Endothelial cell of hepatic sinusoid (primary cell): ENCODE results near the gene ADORA1.

Experiments
- in situ Hi-C: cut with HindIII; loops from 2 replicates; pipeline ENCODE4 v1.10.0; 2017; ENCODE audit warnings: low sequenced_read_pairs

The ADORA1 gene

GRCh38 chr1:203120325-203121153, 7.0 kb upstream of the ADORA1 start:
- in situ Hi-C loops = loop anchor here (5.0 kb wide), 1 partner anchor 42 kb away; no protein-coding TSS in a partner anchor

DNA sequence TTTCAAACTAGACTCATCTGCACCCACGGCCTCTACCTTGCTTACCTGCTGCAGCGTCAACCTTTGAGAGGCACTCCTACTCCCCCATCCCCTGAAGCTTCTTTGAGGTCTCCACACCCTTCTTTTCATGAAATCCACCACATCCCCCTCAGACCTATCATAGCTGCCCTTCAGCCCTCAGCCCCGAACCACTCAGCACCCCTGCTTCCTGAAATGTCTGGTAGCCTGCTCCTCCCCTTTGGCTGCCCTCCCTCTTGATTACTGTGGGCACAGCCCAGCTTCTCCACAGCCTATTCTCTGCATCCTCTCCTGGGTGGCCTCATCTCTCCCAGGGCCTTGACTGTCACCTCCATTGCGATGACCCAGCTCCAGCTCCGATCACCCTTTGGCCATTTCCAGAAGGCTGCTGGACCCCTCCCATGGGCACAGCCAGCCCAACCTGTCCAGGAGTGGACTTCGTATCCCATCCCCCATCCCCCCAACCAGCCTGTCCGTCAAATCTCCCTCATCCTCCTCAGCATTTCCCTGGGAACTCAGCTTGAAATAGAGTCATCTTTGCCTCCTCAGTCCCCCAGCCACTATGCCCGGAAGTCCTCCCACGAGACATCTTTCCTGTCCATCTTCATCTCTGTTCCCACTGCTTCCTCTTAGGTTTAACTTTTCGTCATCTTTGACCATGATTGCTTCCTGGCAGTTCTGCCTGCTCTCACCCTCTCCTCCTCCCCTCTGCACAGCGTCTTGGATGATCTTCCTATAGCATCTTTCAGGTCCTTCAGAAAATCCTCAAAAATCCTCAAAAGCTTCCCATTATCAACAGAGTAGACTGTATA, 6.1 kb upstream of the ADORA1 start:
- in situ Hi-C loops = loop anchor here (5.0 kb wide), 1 partner anchor 41 kb away; no protein-coding TSS in a partner anchor

DNA sequence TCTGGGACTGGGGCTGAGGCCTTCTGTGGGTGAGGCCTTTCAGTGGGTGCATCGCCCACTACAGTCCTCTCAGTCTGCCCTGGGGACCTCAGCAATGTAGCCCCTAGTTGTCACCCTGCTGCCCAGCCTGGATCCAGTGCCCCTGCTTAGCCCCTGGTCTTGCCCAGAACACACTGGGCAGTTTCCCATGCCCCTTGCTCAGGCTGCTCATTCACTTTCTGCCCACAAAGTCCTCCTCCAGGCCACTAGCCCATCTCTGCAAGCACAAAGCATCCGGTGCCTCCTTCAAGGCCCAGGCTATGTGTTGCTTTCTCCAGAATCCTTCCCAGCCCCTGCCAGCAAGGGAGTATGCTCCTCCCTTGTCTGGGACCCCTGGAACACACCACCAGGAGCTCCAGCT, 5.4 kb upstream of the ADORA1 start:
- in situ Hi-C loops = loop anchor here (5.0 kb wide), 1 partner anchor 40 kb away; no protein-coding TSS in a partner anchor

GRCh38 chr1:203124011-203124410, 3.5 kb upstream of the ADORA1 start:
- in situ Hi-C loops = loop anchor here (5.0 kb wide), 1 partner anchor 38 kb away; no protein-coding TSS in a partner anchor

GRCh38 chr1:203124546-203125317, 2.8 kb upstream of the ADORA1 start:
- in situ Hi-C loops = loop anchor here (5.0 kb wide), 1 partner anchor 38 kb away; no protein-coding TSS in a partner anchor

DNA sequence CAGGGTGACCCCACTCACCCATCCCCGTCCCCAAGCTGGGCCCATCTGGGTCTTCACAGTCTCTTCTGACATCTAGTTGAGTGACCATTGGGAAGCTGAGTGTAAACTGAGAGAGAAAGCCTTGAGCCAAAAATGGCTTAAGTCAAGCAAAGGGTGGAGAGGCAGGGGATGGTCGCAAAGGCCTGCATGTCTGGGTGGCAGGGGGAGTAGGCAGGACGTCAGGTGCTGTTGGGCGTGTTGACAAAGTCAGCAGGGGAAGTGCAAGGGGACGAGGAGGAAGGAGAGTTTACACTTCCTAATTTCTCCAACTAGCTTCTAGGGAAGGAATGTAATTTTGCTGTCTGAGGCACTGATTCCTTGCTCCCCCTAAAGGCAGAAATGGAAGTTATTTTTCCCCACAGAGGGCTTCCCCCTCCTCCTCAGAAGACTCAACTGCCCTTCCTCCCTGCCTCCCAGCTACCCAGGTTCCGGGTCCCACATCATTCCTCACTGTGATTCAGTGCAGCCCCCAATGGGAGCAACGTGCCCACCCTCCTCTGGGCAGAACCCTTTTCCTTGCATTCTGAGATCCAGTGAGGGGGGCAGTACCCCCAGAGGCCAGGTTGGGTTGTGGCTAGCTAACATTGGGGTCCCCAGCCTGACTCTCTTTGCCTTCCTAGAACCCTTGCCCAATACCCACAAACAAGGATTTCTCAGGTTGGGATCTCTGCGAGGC, 1.2 kb upstream of the ADORA1 start:
- in situ Hi-C loops = no loop called here

GRCh38 chr1:203126866-203127665, 460 bp upstream of the ADORA1 start:
- in situ Hi-C loops = no loop called here

DNA sequence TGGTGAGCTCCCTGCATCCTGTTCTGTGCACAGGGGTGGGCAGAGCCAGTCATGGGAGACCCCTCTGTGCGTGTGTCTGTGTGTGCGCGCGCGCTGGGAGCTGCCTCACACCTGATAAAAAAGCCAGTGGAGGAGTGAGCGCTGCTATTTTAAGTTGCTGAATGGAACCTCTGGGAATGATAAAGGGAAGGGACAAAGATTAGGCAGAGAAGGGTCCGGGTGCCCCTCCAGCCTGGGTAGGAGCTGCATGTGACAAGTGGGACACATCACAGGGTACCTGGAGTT, 847 bp downstream of the ADORA1 start:
- in situ Hi-C loops = no loop called here

DNA sequence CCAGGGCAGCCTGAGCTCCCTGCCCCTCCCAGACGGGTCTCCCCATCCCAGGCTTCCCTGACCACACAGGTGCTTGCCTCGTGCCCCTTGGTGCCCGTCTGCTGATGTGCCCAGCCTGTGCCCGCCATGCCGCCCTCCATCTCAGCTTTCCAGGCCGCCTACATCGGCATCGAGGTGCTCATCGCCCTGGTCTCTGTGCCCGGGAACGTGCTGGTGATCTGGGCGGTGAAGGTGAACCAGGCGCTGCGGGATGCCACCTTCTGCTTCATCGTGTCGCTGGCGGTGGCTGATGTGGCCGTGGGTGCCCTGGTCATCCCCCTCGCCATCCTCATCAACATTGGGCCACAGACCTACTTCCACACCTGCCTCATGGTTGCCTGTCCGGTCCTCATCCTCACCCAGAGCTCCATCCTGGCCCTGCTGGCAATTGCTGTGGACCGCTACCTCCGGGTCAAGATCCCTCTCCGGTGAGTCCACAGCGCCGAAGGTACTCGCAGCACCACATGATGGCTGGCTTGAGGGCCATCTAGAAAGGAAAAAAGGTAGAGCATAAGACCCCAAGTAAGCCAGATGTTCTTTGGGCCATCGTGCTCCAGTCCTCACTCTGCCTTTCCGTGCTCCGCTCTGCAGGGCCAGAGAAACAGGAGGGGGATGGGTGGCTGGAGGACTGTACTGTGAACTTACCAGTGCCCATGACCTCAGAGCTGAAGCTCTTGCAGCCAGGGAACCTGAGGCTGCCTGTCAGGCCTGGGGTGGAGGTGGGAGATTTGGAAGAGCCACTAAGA, 1.4 kb downstream of the ADORA1 start:
- in situ Hi-C loops = no loop called here

GRCh38 chr1:203129501-203130231, 2.1 kb downstream of the ADORA1 start:
- in situ Hi-C loops = no loop called here

GRCh38 chr1:203130358-203130985, 2.9 kb downstream of the ADORA1 start:
- in situ Hi-C loops = no loop called here

DNA sequence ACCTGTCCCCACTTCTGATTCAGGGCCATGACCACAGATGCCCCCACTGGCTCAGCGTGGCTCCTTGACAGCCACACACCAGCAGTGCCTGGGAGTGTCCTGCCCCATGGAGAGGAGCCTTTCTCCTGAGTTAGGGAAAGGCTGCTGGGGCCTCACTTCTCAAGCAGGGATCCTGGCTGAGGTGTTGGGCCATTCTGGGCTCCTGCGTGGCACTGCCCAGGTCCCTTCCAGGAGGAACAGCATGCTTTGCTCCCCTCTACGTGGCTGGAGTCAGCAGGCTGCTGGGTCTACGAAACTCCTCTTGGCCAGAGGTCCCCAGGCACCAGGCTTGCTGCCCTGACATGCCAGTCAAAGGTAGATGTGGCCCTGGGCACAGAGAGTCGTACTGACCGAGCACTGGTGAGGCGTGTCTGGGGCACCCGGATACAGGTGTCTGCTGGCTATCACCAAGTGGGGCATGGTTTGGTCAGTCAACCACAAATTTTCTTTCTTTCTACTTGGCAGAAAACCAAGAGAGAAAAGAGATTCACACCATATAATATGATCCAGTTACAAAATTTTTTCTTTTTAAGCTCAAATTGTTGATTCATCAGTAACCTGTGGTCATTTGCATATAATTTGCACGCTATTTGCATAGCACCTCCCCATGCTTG, 4.1 kb downstream of the ADORA1 start:
- in situ Hi-C loops = no loop called here

- in situ Hi-C loops = no loop called here
These were observed 6.6 kb downstream of the ADORA1 start for GRCh38 chr1:203133970-203134725.

DNA sequence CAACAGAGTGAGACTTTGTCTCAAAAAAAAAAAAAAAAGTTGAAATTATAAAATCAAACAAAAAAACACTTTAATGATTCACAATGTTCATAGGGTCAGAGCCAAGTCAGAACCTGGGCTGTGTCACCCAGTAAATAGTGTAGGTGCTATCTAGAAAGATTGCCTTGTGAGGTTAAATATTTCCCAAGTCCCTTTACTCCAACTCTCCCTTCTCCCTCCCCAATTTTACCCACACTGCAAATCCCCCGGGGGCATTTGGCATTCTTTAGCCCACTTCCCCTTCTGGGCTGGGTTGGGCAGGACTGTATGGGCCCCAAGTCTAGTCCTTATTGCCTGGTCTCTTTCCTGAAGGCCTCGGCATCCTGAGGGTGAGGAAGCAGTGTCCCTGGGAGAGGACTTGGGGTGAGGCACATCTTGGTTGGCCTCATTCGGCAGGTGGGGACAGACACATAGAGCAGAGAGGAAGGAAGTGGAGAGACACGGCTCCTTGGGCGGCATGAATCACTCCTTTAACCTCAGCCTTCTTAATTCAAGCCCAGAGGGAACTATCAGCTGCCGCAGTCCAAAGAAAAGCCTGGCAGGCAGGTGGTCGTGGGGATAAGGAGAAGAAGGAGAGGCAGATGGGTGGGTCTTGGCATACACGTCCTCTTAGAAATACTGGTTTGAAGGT, 8.2 kb downstream of the ADORA1 start:
- in situ Hi-C loops = no loop called here

GRCh38 chr1:203136409-203137042, 9.0 kb downstream of the ADORA1 start:
- in situ Hi-C loops = no loop called here

DNA sequence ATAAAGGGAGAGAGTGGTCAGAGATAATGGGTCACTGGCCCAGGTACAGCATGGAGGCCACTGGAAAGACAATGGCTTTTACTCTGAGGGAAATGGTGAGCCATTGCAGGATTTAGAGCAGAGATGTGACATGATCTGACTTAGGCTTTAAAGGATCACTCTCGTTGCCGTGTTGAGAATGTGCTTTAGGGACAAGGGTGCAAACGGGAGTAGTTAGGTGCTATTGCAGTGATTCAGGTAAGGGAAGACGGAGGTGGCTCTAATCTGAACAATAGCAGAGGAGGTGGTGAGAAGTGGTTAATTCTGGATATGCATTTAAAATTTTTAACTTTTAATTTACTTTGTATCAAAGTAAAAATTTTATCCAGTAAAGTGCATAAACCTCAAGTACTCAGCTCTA, 9.8 kb downstream of the ADORA1 start:
- in situ Hi-C loops = no loop called here
